ENCODE measurements around the gene COMTD1. TPM values are rescaled to one million over a fixed set of nuclear protein-coding genes. Genes with fewer than 3 reads are reported as not detected.
A peak's percentile ranks its signal among the peaks of the same experiment; 100 is the strongest.

The COMTD1 gene
- total and polyA plus RNA-seq, 2 of the 8 experiments (the other 6 are each of a cell fraction or from before 2014, with no cell fraction given) = 31.9 to 42.4 TPM

GRCh38 chr10:75211007-75211691, 24.6 kb downstream of the COMTD1 start (continued):
- TF ChIP-seq SAP30 (IDR thresholded peaks at IDR 0.05; ENCODE audit: insufficient read depth, insufficient replicate concordance, low read length) = peak; percentile 44
- no peak for TF ChIP-seq CREB1 (IDR thresholded peaks at IDR 0.05)
- no peak for TF ChIP-seq KDM4A (IDR thresholded peaks at IDR 0.05; ENCODE audit: low read depth, low read length, severe bottlenecking)
- TF ChIP-seq RFX5 (IDR thresholded peaks at IDR 0.05; ENCODE audit: borderline replicate concordance, low read depth, low read length) = no peak
- TF ChIP-seq ASH2L (IDR thresholded peaks at IDR 0.05; ENCODE audit: low read length) = peak; percentile 88
- TF ChIP-seq TAF1 (IDR thresholded peaks at IDR 0.05; ENCODE audit: low read depth, low read length) = peak; percentile 25; the same call in 1 of the 2 replicates
- no peak for TF ChIP-seq KDM1A (IDR thresholded peaks at IDR 0.05; ENCODE audit: borderline replicate concordance, low read length)
- no peak for TF ChIP-seq EP300 (IDR thresholded peaks at IDR 0.05; ENCODE audit: borderline replicate concordance in 1 of 2, low read depth in 2 of 2, low read length in 2 of 2)
- TF ChIP-seq POLR2A (IDR thresholded peaks at IDR 0.05; ENCODE audit: control extremely low read depth in 1 of 2, low read depth in 2 of 2, low read length in 2 of 2) = peak in 1 of 2 experiments; percentile 22; a peak in 1 of 3 replicates
- no peak for TF ChIP-seq SUZ12 (IDR thresholded peaks at IDR 0.05; ENCODE audit: low read length)
- peak; percentile 89 for TF ChIP-seq YY1 (IDR thresholded peaks at IDR 0.05; ENCODE audit: low read depth, low read length)
- no peak for TF ChIP-seq NANOG (IDR thresholded peaks at IDR 0.05; ENCODE audit: insufficient read depth, low read depth, low read length, poor library complexity, severe bottlenecking)
